Endothelial cell of umbilical vein (primary cell): ENCODE measurements around the gene GDF3. TPM values are rescaled to one million over a fixed set of nuclear protein-coding genes. Genes with fewer than 3 reads are reported as not detected.

Source experiments
- BruUV-seq: library from RNA; stranded (reverse); fragments of 400-500 nt; replicated peaks from 2 replicates; lab custom pipeline; 2021; lab: Mats Ljungman, UMichigan
- CTCF ChIA-PET: fragments of 300-600, 350-600 bp; sonication (Branson Sonifier 250); formaldehyde crosslinking; loops from one replicate; lab custom pipeline; 2021; ENCODE audit warnings: antibody characterized with exemption, inconsistent platforms; lab: Charles Lee
- POLR2A ChIA-PET: fragments of 300-600, 350-600 bp; sonication (Branson Sonifier 250); formaldehyde crosslinking; loops from one replicate; lab custom pipeline; 2021; ENCODE audit warnings: antibody characterized with exemption, inconsistent platforms; lab: Charles Lee
- DNase-seq: peaks from one replicate; pipeline ENCODE4 v3.0.0-alpha.2; 2011; ENCODE audit warnings: low read depth, low spot score
- FAIRE-seq: peaks from 2 replicates; lab custom pipeline; 2011; peaks lifted over from hg19 to GRCh38; lab: Jason Lieb, UNC
- H2AFZ ChIP-seq: 2 replicates; pipeline ENCODE4 v1.6.0; 2012; ENCODE audit warnings: low read depth, low read length, control low read depth, inconsistent platforms
- H3K27ac ChIP-seq: 2 replicates; pipeline ENCODE4 v1.5.1; 2011; ENCODE audit warnings: low read depth, mild to moderate bottlenecking, control low read depth, low read length, moderate library complexity; ENCODE audit not compliant: insufficient read depth
- H3K27me3 ChIP-seq, 2 experiments: 2 replicates each; pipeline versions ENCODE4 v1.6.0 to v1.6.1; 2011; ENCODE audit warnings: low read length in 2 of 2, mixed read lengths in 1 of 2; ENCODE audit not compliant: control insufficient read depth in 2 of 2, insufficient read depth in 2 of 2
- H3K36me3 ChIP-seq, 2 experiments: 2 replicates in 1 of 2; 3 replicates in 1 of 2; pipeline ENCODE4 v1.5.1; 2011; ENCODE audit warnings: low read length in 2 of 2, mild to moderate bottlenecking in 1 of 2, moderate library complexity in 1 of 2; ENCODE audit not compliant: control insufficient read depth in 2 of 2, insufficient read depth in 2 of 2; ENCODE audit errors: extremely low read depth in 1 of 2
- H3K4me1 ChIP-seq: 3 replicates; pipeline ENCODE4 v1.5.1; 2011; ENCODE audit warnings: mild to moderate bottlenecking, low read length; ENCODE audit not compliant: control insufficient read depth, insufficient read depth; ENCODE audit errors: extremely low read depth
- H3K4me2 ChIP-seq: 2 replicates; pipeline ENCODE4 v1.6.1; 2011; ENCODE audit warnings: low read length, control low read depth, mixed read lengths; ENCODE audit not compliant: insufficient read depth
- H3K4me3 ChIP-seq, 3 experiments: fragments of 200-600 bp in 1 of 3; sonication (generic), shearing (Covaris generic) in 1 of 3; replicated peaks in 1 of 3; 2 replicates each; pipeline ENCODE4 v1.5.1; 2011 to 2016; ENCODE audit warnings: control low read depth in 3 of 3, low read length in 3 of 3, mild to moderate bottlenecking in 2 of 3, inconsistent platforms in 1 of 3, low read depth in 1 of 3, moderate library complexity in 1 of 3; ENCODE audit not compliant: insufficient read depth in 1 of 3
- H3K79me2 ChIP-seq: 2 replicates; pipeline ENCODE4 v1.6.0; 2012; ENCODE audit warnings: low read length, inconsistent platforms; ENCODE audit not compliant: control insufficient read depth, insufficient read depth
- H3K9ac ChIP-seq: replicated peaks from 2 replicates; pipeline ENCODE3; 2011; ENCODE audit warnings: low read length, control low read depth; ENCODE audit not compliant: insufficient read depth; ENCODE audit errors: extremely low read depth
- H3K9me1 ChIP-seq: replicated peaks from 3 replicates; pipeline ENCODE4 v1.6.0; 2011; ENCODE audit warnings: mild to moderate bottlenecking, low read length; ENCODE audit not compliant: control insufficient read depth, insufficient read depth; ENCODE audit errors: extremely low read depth
- H3K9me3 ChIP-seq: replicated peaks from 2 replicates; pipeline ENCODE4 v1.5.1; 2012; ENCODE audit warnings: low read length, inconsistent platforms; ENCODE audit not compliant: control insufficient read depth, insufficient read depth
- H4K20me1 ChIP-seq: replicated peaks from 2 replicates; pipeline ENCODE3; 2011; ENCODE audit warnings: mild to moderate bottlenecking, low read length; ENCODE audit not compliant: control insufficient read depth, insufficient read depth; ENCODE audit errors: extremely low read depth
- EZH2 ChIP-seq: IDR thresholded peaks from 2 replicates; pipeline ENCODE4 v1.6.1; 2012; ENCODE audit warnings: borderline replicate concordance, low read depth, mild to moderate bottlenecking, moderate library complexity, low read length, inconsistent platforms; ENCODE audit not compliant: severe bottlenecking
- FOS ChIP-seq: IDR thresholded peaks from 2 replicates; pipeline ENCODE4 v1.6.1; 2011; ENCODE audit warnings: mild to moderate bottlenecking, low read length, moderate library complexity, borderline replicate concordance; ENCODE audit not compliant: insufficient read depth
- GATA2 ChIP-seq: IDR thresholded peaks from 2 replicates; pipeline ENCODE4 v1.7.0; 2011; ENCODE audit warnings: low read depth, mild to moderate bottlenecking, moderate library complexity, mixed read lengths, low read length; ENCODE audit not compliant: insufficient read length, insufficient read depth
- JUN ChIP-seq: IDR thresholded peaks from 2 replicates; pipeline ENCODE4 v1.6.1; 2011; ENCODE audit warnings: borderline replicate concordance, low read depth; ENCODE audit not compliant: insufficient read length, insufficient read depth
- MYC ChIP-seq: IDR thresholded peaks from one replicate; pipeline ENCODE4 v1.6.1; 2011; ENCODE audit warnings: mild to moderate bottlenecking, low read depth, low read length
- POLR2A ChIP-seq: IDR thresholded peaks from 2 replicates; pipeline ENCODE4 v1.6.1; 2012; ENCODE audit warnings: low read depth, mild to moderate bottlenecking, control low read depth, low read length
- POLR2AphosphoS5 ChIP-seq: IDR thresholded peaks from 2 replicates; pipeline ENCODE4 v1.6.1; 2012; ENCODE audit warnings: low read depth, mild to moderate bottlenecking, control low read depth, low read length, moderate library complexity; ENCODE audit not compliant: insufficient read depth
- dilution Hi-C: fragments of 300-500 bp; cut with MboI; formaldehyde crosslinking; loops from one replicate; pipeline ENCODE4 v1.15.0; 2019; ENCODE audit warnings: low sequenced_read_pairs; ENCODE audit not compliant: extremely low pct_ligation_motif_present
- intact Hi-C: fragments of 100-400 bp; cut with micrococcal nuclease; formaldehyde crosslinking; loops from one replicate; pipeline ENCODE4 v1.10.0; 2022
- polyA plus RNA-seq, 4 experiments: library from polyadenylated mRNA; depleted of rRNA in 3 of 4; stranded (reverse) in 3 of 4; unstranded in 1 of 4; fragments of >200 nt; gene quantifications; 2 replicates each; pipeline versions ENCODE4 v1.2.1 to v1.2.3, GENCODE V29; 2011 to 2012; ENCODE audit warnings: missing spikeins in 1 of 4
- total RNA-seq: library from RNA; stranded (reverse); gene quantifications from 2 replicates; pipeline ENCODE4 v1.2.3, GENCODE V29; 2021
- TF ChIP-seq, protein P1 (sequence below), 2 donors: IDR thresholded peaks; 1 replicate in 1 of 2; 2 replicates in 1 of 2; pipeline ENCODE4 v1.5.1; 2011; ENCODE audit warnings: low read length in 2 of 2, mild to moderate bottlenecking in 2 of 2, moderate library complexity in 2 of 2, control low read depth in 1 of 2, inconsistent platforms in 1 of 2, low read depth in 1 of 2; ENCODE audit not compliant: insufficient read depth in 1 of 2; ENCODE audit errors: extremely low read depth in 1 of 2
- TF ChIP-seq, protein P2 (sequence below): IDR thresholded peaks from 2 replicates; pipeline ENCODE4 v1.6.1; 2011; ENCODE audit not compliant: insufficient read depth, insufficient read length

Gene GDF3
- total and polyA plus RNA-seq, 2 donors (not counting 3 experiments of a cell fraction or from before 2014, with no cell fraction given): 3.1 to 5.0 TPM

- Histone ChIP-seq H3K9ac (no peak overlapping the region), H3K4me3 (no peak overlapping the region), H3K4me2 (no peak overlapping the region), H2AFZ (no peak overlapping the region), H3K36me3 (no peaks in the 10 kb centered on the region), H4K20me1 (no peaks in the 10 kb centered on the region), H3K79me2 (no peaks in the 10 kb centered on the region), H3K27me3 (peaks cover 0 to 6% of the 10 kb centered on the region in 2 experiments), H3K9me3 (no peaks in the 10 kb centered on the region), H3K9me1 (no peaks in the 10 kb centered on the region), H3K4me1 (peaks cover 3% of the 10 kb centered on the region), H3K27ac (no peak overlapping the region)
- FAIRE-seq (no peak), DNase-seq (no peak)
- BruUV-seq: no TSS peak
- ChIA-PET CTCF (no interaction called here), POLR2A (no interaction called here)
- dilution Hi-C loops: no loop called here
- TF ChIP-seq POLR2A (no peak), GATA2 (no peak), JUN (no peak), POLR2AphosphoS5 (no peak), EZH2 (no peak), MYC (no peak), FOS (no peak)
- TF ChIP-seq, protein P1, sequence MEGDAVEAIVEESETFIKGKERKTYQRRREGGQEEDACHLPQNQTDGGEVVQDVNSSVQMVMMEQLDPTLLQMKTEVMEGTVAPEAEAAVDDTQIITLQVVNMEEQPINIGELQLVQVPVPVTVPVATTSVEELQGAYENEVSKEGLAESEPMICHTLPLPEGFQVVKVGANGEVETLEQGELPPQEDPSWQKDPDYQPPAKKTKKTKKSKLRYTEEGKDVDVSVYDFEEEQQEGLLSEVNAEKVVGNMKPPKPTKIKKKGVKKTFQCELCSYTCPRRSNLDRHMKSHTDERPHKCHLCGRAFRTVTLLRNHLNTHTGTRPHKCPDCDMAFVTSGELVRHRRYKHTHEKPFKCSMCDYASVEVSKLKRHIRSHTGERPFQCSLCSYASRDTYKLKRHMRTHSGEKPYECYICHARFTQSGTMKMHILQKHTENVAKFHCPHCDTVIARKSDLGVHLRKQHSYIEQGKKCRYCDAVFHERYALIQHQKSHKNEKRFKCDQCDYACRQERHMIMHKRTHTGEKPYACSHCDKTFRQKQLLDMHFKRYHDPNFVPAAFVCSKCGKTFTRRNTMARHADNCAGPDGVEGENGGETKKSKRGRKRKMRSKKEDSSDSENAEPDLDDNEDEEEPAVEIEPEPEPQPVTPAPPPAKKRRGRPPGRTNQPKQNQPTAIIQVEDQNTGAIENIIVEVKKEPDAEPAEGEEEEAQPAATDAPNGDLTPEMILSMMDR (IDR thresholded peaks at IDR 0.05; ENCODE audit: extremely low read depth in 1 of 2, insufficient read depth in 1 of 2, low read depth in 1 of 2, low read length in 2 of 2): no peak
- TF ChIP-seq, protein P2, sequence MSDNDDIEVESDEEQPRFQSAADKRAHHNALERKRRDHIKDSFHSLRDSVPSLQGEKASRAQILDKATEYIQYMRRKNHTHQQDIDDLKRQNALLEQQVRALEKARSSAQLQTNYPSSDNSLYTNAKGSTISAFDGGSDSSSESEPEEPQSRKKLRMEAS: no peak
- intact Hi-C loops: no loop called here
Observed at GRCh38 chr12:7681535-7681934, 14.0 kb downstream of the GDF3 start.
